Measurements from ENCODE around the gene RBM22. TPM values are rescaled to one million over a fixed set of nuclear protein-coding genes. Genes with fewer than 3 reads are reported as not detected.
A peak's percentile ranks its signal among the peaks of the same experiment; 100 is the strongest.

RBM22 gene
- total RNA-seq, 4 donors from 2014 or later: 20.8 to 31.3 (median 22.7) TPM

DNA sequence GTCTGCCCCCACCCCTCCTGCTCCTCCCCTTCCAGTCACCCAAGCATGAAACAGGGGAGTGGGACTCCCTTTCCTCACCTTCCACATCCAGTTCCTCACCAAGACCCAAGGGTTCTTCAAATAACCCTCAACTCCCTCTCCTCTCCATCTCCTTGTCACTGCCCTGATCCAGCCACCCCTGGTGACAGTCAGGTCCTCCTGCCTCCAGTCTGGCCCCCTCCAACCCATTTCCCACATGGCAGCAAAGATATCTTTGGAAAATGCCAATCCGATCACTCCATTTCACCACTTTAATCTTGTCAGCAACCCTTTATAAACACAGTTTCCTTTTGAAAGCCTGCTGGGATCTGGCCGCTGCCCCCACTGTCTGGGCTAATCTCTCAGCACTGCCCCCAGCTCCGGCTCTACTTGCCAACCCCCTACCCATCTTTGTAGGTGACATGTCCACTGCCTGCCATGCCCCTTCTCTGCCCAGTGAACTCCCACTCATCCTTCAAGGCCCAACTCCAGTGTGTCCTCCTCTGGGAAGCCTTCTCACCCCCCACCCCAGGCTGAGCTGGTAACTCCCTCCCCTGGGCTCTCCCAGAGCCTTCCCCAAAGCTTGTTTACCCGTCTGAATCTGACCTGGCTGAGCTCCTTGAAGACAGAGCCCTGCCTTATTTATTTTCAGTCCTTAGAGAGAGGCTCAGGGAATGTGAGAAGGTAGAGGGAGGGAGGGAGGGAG, 40.6 kb downstream of the RBM22 start:
- H3K27ac ChIP-seq (replicated peaks in 1 of 4): peak overlapping the region in 3 of 4 donors; percentile 13 to 49 (median 19)
- WGBS: 66% methylated on average over 4 of the region's 4 CpGs
- TF ChIP-seq EP300 (IDR thresholded peaks at IDR 0.05): no peak
- no peak for TF ChIP-seq POLR2A (IDR thresholded peaks at IDR 0.05; ENCODE audit: low read depth)
- TF ChIP-seq POLR2AphosphoS5 (IDR thresholded peaks at IDR 0.05): no peak
- TF ChIP-seq, protein P1, sequence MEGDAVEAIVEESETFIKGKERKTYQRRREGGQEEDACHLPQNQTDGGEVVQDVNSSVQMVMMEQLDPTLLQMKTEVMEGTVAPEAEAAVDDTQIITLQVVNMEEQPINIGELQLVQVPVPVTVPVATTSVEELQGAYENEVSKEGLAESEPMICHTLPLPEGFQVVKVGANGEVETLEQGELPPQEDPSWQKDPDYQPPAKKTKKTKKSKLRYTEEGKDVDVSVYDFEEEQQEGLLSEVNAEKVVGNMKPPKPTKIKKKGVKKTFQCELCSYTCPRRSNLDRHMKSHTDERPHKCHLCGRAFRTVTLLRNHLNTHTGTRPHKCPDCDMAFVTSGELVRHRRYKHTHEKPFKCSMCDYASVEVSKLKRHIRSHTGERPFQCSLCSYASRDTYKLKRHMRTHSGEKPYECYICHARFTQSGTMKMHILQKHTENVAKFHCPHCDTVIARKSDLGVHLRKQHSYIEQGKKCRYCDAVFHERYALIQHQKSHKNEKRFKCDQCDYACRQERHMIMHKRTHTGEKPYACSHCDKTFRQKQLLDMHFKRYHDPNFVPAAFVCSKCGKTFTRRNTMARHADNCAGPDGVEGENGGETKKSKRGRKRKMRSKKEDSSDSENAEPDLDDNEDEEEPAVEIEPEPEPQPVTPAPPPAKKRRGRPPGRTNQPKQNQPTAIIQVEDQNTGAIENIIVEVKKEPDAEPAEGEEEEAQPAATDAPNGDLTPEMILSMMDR (IDR thresholded peaks at IDR 0.05): no peak
- H3K4me1 ChIP-seq: peaks cover 41 to 55% (median 43%) of the 10 kb centered on the region in 4 donors
- no peak for DNase-seq (ENCODE audit: extremely low spot score)
- H3K9me3 ChIP-seq: no peaks in the 10 kb centered on the region
- no peaks in the 10 kb centered on the region for H3K36me3 ChIP-seq
- intact Hi-C loops (cut with DNase I): no loop called here
- H3K27me3 ChIP-seq: no peaks in the 10 kb centered on the region
- H3K4me3 ChIP-seq: no peak overlapping the region

GRCh38 chr5:150659360-150660107, 41.3 kb downstream of the RBM22 start:
- peaks cover 41 to 55% (median 43%) of the 10 kb centered on the region in 4 donors for H3K4me1 ChIP-seq
- 89% methylated on average over 9 of the region's 11 CpGs for WGBS
- intact Hi-C loops (cut with DNase I): loop anchor here (5.0 kb wide), 1 partner anchor 202 kb away; no protein-coding TSS in a partner anchor
- no peak overlapping the region for H3K4me3 ChIP-seq
- no peaks in the 10 kb centered on the region for H3K9me3 ChIP-seq
- TF ChIP-seq, protein P1 (IDR thresholded peaks at IDR 0.05): no peak
- TF ChIP-seq POLR2A (IDR thresholded peaks at IDR 0.05; ENCODE audit: low read depth): no peak
- TF ChIP-seq EP300 (IDR thresholded peaks at IDR 0.05): no peak
- TF ChIP-seq POLR2AphosphoS5 (IDR thresholded peaks at IDR 0.05): no peak
- H3K27me3 ChIP-seq: no peaks in the 10 kb centered on the region
- H3K27ac ChIP-seq (replicated peaks in 1 of 4): peak overlapping the region in 1 of 4 donors; percentile 20
- no peak for DNase-seq (ENCODE audit: extremely low spot score)
- H3K36me3 ChIP-seq: peaks cover 0 to 2% (median 0%) of the 10 kb centered on the region in 4 donors

DNA sequence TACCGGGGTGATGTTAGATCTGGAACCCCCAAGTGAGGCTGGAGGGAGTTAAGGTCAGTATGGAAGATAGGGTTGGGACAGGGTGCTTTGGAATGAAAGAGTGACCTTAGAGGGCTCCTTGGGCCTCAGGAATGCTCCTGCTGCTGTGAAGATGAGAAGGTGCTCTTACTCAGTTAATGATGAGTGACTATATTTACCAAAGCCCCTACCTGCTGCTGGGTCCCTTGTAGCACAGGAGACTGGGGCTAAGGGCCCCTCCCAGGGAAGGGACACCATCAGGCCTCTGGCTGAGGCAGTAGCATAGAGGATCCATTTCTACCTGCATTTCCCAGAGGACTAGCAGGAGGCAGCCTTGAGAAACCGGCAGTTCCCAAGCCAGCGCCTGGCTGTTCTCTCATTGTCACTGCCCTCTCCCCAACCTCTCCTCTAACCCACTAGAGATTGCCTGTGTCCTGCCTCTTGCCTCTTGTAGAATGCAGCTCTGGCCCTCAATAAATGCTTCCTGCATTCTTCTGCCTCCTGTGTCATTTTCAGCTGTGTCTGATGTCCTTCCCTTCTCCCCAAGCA, 42.1 kb downstream of the RBM22 start:
- Histone ChIP-seq H3K27me3 (no peaks in the 10 kb centered on the region), H3K36me3 (peaks cover 0 to 5% (median 0%) of the 10 kb centered on the region in 4 donors), H3K27ac (replicated peaks in 1 of 4) (peak overlapping the region in 2 of 4 donors; percentile 76 to 81), H3K4me1 (peaks cover 41 to 57% (median 45%) of the 10 kb centered on the region in 4 donors), H3K4me3 (no peak overlapping the region), H3K9me3 (no peaks in the 10 kb centered on the region)
- TF ChIP-seq POLR2AphosphoS5 (IDR thresholded peaks at IDR 0.05): no peak
- TF ChIP-seq EP300 (IDR thresholded peaks at IDR 0.05): no peak
- TF ChIP-seq, protein P1 (IDR thresholded peaks at IDR 0.05): no peak
- TF ChIP-seq POLR2A (IDR thresholded peaks at IDR 0.05; ENCODE audit: low read depth): no peak
- intact Hi-C loops (cut with DNase I): loop anchor here (1.0 to 5.0 kb wide), 2 partner anchors 24 to 201 kb away; no protein-coding TSS in a partner anchor
- WGBS: 89% methylated on average over 3 of the region's 3 CpGs
- no peak for DNase-seq (ENCODE audit: extremely low spot score)

- Histone ChIP-seq H3K4me3 (no peak overlapping the region), H3K4me1 (peaks cover 46 to 63% (median 52%) of the 10 kb centered on the region in 4 donors), H3K9me3 (no peaks in the 10 kb centered on the region), H3K27me3 (no peaks in the 10 kb centered on the region), H3K36me3 (peaks cover 0 to 8% (median 0%) of the 10 kb centered on the region in 4 donors), H3K27ac (replicated peaks in 1 of 4) (peak overlapping the region; percentile 76 to 81 (median 76))
- no peak for DNase-seq (ENCODE audit: extremely low spot score)
- intact Hi-C loops (cut with DNase I): loop anchor here (1.0 to 5.0 kb wide), 2 partner anchors 24 to 201 kb away; no protein-coding TSS in a partner anchor
- WGBS: 94% methylated on average over 4 of the region's 4 CpGs
- TF ChIP-seq POLR2AphosphoS5 (IDR thresholded peaks at IDR 0.05): no peak
- TF ChIP-seq POLR2A (IDR thresholded peaks at IDR 0.05; ENCODE audit: low read depth): no peak
- TF ChIP-seq, protein P1 (IDR thresholded peaks at IDR 0.05): no peak
- no peak for TF ChIP-seq EP300 (IDR thresholded peaks at IDR 0.05)
Measured at GRCh38 chr5:150658121-150658520, 42.7 kb downstream of the RBM22 start.

Measured in esophagus muscularis mucosa (tissue), 4 donors.